ENCODE data around the gene SET.
"Not testable (repeated sequence)": the region's sequence is repeated elsewhere in the genome, so short reads cannot be mapped to it uniquely, and the experiment has no call there.

SET gene

DNA sequence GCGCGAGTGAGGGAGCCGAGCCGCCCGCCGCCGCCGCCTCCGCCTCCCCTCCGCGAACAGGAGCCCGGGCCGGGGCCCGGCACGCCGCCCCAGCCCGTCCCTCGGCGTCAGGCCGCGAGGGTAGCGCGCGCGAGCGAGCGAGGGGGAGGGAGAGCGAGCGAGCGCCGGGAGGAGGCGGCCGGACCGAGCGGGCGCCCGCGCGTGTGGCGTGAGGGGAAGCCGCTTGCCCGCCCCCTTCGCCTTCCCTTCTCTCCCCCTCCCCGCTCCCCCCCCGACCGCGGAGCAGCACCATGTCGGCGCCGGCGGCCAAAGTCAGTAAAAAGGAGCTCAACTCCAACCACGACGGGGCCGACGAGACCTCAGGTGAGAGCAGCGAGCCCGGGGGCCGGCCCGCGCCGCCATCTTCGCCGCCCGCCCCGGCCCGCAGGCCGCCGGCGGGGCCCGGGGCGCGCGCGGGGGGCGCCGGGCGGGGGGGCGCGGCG lies 312 bp downstream of the SET start:
- peak; percentile 55 for DNase-seq

- DNase-seq: peak; percentile 56
Measured at GRCh38 chr9:128689820-128690683, 1.0 kb downstream of the SET start.

- no peak for DNase-seq
Measured at GRCh38 chr9:128690684-128691034, 1.6 kb downstream of the SET start.

GRCh38 chr9:128693738-128694137 lies 4.7 kb downstream of the SET start:
- not testable (repeated sequence) for DNase-seq

DNA sequence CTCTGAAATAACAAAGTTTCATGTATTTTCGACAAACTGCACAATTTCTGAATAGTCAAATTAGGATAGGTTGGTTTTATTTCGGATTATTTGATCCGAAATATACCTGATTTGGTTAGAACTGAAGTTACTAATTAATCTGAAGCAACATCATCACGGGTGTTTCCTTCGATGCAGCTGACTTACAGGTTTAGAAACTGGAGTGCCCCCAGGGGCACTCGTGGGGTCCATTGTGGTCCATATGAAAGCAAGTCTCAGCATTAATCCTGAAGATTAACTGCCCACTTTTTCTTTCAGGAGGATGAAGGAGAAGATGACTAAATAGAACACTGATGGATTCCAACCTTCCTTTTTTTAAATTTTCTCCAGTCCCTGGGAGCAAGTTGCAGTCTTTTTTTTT lies 5.3 kb downstream of the SET start:
- DNase-seq: no peak

- DNase-seq: no peak
Measured at GRCh38 chr9:128696923-128697707, 8.1 kb downstream of the SET start.

DNA sequence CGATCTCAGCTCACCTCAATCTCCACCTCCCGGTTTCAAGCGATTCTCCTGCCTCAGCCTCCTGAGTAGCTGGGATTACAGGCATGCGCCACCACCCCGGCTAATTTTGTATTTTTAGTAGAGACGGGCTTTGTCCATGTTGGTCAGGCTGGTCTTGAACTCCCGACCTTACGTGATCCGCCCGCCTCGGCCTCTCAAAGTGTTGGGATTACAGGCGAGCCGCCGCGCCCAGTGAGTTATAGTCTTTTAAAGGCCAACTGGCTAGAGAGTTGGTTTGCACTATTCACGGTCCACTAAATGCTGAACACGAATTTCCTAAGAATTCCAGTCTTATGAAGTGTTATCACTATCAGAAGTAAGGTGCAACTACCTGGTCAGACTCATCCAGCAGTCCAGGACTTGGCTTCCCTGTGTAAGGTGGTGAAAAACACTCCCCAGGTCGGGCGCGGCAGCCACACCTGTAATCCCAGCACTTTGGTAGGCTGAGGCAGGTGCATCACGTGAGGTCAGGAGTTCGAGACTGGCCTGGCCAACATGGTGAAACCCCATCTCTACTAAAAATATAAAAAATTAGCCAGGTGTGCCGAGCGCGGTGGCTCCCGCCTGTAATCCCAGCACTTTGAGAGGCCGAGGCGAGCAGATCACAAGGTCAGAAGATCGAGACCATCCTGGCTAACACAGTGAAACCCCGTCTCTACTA lies 10.2 kb downstream of the SET start:
- not testable (repeated sequence) for DNase-seq

DNA sequence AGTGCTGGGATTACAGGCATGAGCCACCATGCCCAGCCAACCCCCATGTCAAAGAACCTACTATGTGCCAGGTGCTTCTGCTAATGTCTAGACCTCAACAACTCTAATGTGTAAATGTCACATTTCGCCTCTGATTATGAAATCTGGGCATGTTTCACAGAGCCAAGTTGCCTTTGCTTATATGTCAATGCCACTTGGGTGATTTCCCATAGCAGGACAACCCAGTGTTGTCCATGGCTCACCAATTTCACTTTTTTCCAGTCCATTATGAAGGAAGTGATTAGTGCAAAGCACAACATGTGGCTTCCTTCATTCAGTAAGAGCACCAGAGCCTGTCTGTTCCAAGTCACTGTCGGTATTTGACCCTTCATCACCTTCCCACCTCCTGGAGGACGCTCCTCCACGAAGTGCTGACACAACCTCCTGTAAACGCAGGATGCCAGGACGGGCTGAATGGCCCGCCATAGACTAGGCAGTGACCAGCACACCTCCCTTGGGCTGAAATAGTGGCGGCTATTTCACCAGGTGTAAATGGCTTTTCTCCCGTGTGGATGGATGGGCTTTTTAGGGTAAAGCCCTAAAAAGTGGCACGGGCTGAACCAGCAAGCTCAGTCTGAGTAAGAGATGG lies 12.3 kb downstream of the SET start:
- DNase-seq: no peak

DNA sequence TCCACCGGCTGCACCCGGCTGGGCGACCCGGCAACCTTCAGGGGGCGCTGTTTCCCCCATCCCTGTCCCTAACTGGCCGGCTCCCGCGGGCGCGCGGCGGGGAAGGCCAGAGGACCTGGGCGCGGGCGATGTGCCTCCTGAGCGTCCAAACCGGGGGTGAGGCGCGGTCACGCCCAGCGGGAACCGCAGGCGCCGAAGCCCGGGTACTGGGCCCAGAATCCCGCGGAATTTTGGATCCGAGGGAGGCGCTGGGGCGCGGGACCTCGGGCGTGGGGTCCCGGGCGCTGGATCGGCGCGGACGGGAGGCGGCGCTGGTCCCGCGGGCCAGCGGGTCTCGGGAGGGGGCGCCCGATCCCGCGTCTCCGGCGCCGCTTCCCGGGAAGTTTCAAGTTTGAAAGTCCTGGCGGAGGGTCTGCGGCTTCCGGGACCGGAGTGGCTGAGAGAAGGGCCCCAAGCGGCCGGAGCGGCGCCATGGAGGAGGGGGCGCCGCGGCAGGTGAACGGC lies 13.5 kb downstream of the SET start, which contains the start of gene PKN3:
TSS of gene PKN3 (plus strand) at position 59 of the 504 bp plus-strand sequence. CDS start at position 472, 413 bp downstream.
- peak; percentile 77 for DNase-seq

- no peak for DNase-seq
Measured at GRCh38 chr9:128702949-128703615, 14.1 kb downstream of the SET start.

DNA sequence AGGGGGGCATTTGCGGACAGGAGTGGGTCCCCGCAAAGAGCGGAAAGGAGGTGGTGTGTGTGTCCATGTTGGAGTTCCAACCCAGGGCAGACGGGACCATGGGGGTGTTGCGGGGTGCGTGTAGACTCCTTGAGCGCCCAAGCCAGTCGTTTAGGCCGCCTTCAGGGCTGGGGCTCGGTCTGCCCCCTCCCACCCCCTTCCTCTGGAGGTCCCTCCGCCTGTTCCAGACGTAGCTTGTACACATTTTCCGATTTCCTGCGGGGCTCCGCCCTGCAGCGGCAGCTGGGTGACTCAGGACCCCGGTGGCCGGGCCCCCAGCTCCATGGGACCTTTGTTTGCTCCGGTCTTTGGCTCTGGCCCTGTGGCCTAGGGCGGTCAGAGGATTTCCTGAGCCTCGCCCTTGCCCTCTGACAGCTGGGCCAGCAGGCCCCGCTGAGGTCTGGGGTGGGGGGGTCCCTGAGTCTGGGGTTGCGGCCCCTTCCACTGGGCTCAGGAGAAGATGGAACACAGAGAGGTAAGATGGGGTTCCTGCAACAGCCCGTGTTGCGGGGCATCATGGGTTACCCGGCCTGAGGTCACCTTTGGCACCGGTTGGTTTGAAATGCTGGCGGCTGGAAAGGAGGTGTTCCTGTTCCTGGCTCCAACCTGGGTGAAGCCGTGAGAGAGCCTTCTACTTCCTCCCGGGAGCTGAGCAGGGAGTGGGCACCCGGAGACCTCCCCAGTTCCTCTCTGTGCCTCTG lies 14.8 kb downstream of the SET start:
- DNase-seq: no peak

GRCh38 chr9:128704356-128704670 lies 15.3 kb downstream of the SET start:
- DNase-seq: no peak

- DNase-seq: no peak
Measured at GRCh38 chr9:128705051-128705965, 16.3 kb downstream of the SET start.

- no peak for DNase-seq
Measured at GRCh38 chr9:128706045-128706444, 17.0 kb downstream of the SET start.

DNA sequence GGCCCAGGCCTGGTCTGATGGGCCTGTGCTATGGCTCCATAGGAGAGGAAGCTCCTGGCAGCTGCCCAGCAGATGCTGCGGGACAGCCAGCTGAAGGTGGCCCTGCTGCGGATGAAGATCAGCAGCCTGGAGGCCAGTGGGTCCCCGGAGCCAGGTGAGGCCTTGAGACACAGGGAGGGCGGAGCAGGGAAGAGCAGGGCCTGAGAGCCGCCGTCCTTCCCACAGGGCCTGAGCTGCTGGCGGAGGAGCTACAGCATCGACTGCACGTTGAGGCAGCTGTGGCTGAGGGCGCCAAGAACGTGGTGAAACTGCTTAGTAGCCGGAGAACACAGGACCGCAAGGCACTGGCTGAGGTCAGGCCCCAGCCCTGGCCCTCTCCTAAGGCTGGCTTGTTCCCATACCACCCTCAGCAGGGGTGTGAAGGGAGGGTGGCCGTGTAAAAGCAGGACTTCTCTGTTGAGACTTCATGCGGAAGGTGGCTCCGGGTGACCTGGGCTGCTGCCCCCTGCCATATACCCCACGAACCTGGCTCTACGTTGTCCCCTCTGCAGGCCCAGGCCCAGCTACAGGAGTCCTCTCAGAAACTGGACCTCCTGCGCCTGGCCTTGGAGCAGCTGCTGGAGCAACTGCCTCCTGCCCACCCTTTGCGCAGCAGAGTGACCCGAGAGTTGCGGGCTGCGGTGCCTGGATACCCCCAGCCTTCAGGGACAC lies 17.8 kb downstream of the SET start:
- no peak for DNase-seq

GRCh38 chr9:128707446-128707845 lies 18.4 kb downstream of the SET start:
- DNase-seq: no peak

- DNase-seq: no peak
Measured at GRCh38 chr9:128712451-128713410, 23.7 kb downstream of the SET start.

DNA sequence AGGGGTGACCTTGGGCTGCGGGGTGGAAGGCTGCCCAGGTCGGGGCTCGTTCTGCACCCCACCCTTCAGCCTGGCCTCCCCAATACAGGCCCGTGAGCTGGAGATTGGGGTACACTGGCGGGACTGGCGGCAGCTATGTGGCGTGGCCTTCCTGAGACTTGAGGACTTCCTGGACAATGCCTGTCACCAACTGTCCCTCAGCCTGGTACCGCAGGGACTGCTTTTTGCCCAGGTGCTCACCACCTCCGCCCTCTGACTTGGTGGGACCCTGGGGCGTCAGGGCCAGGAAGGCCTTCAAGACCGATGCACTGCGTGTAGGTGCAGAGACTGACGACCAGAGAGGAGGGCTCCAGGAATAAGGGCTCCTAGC lies 24.4 kb downstream of the SET start:
- no peak for DNase-seq

All from HCEC 1CT (cell line).